Measurements from ENCODE around the gene KCNF1.

KCNF1 gene

DNA sequence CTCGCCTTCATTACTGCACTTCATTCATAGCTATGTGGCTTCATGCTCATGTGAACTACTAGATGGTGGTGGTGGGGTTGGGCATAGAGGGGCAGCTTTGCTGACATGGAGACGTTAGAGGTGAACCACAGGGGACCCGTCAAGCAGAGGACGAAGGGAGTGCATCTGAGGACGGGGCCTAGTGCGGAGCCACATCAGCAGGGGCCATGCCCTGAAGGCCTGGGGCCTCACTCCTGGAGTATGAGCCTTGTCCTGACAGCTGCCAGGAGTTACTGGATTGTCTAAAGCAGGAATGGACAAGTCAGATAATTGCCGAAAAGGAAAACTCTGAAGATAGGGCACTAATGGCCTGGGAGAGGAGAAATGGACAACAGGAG, 36.4 kb downstream of the KCNF1 start (continued):
- TF ChIP-seq, protein P1, sequence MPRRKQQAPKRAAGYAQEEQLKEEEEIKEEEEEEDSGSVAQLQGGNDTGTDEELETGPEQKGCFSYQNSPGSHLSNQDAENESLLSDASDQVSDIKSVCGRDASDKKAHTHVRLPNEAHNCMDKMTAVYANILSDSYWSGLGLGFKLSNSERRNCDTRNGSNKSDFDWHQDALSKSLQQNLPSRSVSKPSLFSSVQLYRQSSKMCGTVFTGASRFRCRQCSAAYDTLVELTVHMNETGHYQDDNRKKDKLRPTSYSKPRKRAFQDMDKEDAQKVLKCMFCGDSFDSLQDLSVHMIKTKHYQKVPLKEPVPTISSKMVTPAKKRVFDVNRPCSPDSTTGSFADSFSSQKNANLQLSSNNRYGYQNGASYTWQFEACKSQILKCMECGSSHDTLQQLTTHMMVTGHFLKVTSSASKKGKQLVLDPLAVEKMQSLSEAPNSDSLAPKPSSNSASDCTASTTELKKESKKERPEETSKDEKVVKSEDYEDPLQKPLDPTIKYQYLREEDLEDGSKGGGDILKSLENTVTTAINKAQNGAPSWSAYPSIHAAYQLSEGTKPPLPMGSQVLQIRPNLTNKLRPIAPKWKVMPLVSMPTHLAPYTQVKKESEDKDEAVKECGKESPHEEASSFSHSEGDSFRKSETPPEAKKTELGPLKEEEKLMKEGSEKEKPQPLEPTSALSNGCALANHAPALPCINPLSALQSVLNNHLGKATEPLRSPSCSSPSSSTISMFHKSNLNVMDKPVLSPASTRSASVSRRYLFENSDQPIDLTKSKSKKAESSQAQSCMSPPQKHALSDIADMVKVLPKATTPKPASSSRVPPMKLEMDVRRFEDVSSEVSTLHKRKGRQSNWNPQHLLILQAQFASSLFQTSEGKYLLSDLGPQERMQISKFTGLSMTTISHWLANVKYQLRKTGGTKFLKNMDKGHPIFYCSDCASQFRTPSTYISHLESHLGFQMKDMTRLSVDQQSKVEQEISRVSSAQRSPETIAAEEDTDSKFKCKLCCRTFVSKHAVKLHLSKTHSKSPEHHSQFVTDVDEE (CRISPR knock-in tag; IDR thresholded peaks at IDR 0.05) = no peak

DNA sequence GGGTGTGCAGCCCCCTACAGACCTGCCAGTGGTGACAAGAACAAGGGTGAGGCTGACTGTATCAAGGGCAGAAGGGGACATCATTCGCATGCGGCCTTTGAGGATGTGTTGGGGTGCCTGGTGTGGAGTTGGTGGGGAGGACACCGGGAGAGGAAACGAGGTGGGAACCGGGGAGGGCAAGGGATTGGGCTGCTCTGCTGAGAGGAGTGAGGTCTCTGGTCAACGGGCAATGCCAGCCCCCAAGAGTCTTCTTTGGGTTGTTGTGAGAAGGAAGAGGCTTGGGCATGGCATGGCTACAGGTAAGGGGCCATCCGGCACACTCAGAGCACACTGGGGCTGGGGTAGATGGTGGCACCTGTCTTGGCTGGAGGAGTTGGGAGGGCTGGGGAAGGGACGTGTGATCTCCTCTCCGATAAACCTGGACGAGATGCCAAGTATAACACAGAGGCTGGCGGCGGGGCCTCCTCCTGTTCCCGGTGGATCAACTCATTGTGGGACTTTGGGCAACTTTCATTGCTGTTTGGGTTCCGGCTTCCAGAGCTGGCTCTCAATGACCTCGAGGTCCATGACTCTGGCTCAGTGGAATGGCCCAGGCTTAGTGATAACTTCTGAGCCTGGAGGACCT, 37.0 kb downstream of the KCNF1 start:
- ATAC-seq = no peak
- no peak for TF ChIP-seq TCF4 (CRISPR knock-in tag; IDR thresholded peaks at IDR 0.05; ENCODE audit: borderline replicate concordance)
- TF ChIP-seq TOX (CRISPR knock-in tag; IDR thresholded peaks at IDR 0.05; ENCODE audit: borderline replicate concordance) = no peak
- TF ChIP-seq, protein P2, sequence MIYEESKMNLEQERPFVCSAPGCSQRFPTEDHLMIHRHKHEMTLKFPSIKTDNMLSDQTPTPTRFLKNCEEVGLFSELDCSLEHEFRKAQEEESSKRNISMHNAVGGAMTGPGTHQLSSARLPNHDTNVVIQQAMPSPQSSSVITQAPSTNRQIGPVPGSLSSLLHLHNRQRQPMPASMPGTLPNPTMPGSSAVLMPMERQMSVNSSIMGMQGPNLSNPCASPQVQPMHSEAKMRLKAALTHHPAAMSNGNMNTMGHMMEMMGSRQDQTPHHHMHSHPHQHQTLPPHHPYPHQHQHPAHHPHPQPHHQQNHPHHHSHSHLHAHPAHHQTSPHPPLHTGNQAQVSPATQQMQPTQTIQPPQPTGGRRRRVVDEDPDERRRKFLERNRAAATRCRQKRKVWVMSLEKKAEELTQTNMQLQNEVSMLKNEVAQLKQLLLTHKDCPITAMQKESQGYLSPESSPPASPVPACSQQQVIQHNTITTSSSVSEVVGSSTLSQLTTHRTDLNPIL (CRISPR knock-in tag; IDR thresholded peaks at IDR 0.05; ENCODE audit: low read depth) = no peak
- TF ChIP-seq ZNF70 (CRISPR knock-in tag; IDR thresholded peaks at IDR 0.05) = no peak
- no peak for TF ChIP-seq ISL1 (CRISPR knock-in tag; IDR thresholded peaks at IDR 0.05)
- no peak for TF ChIP-seq OSR1 (CRISPR knock-in tag; IDR thresholded peaks at IDR 0.05)
- no peak for TF ChIP-seq ZFP30 (CRISPR knock-in tag; IDR thresholded peaks at IDR 0.05)
- TF ChIP-seq SNAI2 (CRISPR knock-in tag; IDR thresholded peaks at IDR 0.05) = no peak

DNA sequence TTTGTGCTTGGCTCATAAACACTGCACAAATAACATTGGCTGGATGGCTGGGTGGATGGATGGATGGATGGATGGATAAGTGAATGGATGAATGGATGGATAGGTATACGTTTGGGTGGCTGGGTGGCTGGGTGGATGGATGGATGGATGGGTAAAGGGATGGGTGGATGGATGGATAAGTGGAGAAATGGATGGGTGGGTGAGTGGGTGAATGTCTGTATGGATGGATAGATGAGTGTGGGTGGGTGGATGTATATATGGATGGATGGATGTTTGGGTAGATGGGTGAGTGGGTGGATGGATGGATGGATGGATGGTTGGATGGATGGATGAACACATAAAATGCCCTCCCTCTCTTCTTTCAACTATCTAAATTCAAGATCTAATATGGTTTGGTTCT, 38.1 kb downstream of the KCNF1 start:
- no peak for ATAC-seq
- TF ChIP-seq, protein P3, sequence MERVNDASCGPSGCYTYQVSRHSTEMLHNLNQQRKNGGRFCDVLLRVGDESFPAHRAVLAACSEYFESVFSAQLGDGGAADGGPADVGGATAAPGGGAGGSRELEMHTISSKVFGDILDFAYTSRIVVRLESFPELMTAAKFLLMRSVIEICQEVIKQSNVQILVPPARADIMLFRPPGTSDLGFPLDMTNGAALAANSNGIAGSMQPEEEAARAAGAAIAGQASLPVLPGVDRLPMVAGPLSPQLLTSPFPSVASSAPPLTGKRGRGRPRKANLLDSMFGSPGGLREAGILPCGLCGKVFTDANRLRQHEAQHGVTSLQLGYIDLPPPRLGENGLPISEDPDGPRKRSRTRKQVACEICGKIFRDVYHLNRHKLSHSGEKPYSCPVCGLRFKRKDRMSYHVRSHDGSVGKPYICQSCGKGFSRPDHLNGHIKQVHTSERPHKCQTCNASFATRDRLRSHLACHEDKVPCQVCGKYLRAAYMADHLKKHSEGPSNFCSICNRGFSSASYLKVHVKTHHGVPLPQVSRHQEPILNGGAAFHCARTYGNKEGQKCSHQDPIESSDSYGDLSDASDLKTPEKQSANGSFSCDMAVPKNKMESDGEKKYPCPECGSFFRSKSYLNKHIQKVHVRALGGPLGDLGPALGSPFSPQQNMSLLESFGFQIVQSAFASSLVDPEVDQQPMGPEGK (CRISPR knock-in tag; IDR thresholded peaks at IDR 0.05; ENCODE audit: borderline replicate concordance) = no peak
- TF ChIP-seq OSR1 (CRISPR knock-in tag; IDR thresholded peaks at IDR 0.05) = no peak
- TF ChIP-seq ZNF565 (CRISPR knock-in tag; conservative IDR thresholded peaks at IDR 0.05; ENCODE audit: low read depth) = no peak
- TF ChIP-seq TOX (CRISPR knock-in tag; IDR thresholded peaks at IDR 0.05; ENCODE audit: borderline replicate concordance) = no peak
- TF ChIP-seq BACH2 (CRISPR knock-in tag; IDR thresholded peaks at IDR 0.05; ENCODE audit: borderline replicate concordance) = no peak
- TF ChIP-seq, protein P2 (CRISPR knock-in tag; IDR thresholded peaks at IDR 0.05; ENCODE audit: low read depth) = no peak
- TF ChIP-seq, protein P1 (CRISPR knock-in tag; IDR thresholded peaks at IDR 0.05) = no peak
- TF ChIP-seq GLIS3 (CRISPR knock-in tag; IDR thresholded peaks at IDR 0.05) = no peak
- TF ChIP-seq RARB (CRISPR knock-in tag; IDR thresholded peaks at IDR 0.05) = no peak
- TF ChIP-seq, protein P4, sequence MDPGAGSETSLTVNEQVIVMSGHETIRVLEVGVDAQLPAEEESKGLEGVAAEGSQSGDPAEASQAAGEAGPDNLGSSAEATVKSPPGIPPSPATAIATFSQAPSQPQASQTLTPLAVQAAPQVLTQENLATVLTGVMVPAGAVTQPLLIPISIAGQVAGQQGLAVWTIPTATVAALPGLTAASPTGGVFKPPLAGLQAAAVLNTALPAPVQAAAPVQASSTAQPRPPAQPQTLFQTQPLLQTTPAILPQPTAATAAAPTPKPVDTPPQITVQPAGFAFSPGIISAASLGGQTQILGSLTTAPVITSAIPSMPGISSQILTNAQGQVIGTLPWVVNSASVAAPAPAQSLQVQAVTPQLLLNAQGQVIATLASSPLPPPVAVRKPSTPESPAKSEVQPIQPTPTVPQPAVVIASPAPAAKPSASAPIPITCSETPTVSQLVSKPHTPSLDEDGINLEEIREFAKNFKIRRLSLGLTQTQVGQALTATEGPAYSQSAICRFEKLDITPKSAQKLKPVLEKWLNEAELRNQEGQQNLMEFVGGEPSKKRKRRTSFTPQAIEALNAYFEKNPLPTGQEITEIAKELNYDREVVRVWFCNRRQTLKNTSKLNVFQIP (CRISPR knock-in tag; IDR thresholded peaks at IDR 0.05; ENCODE audit: borderline replicate concordance, low read depth) = no peak
- no peak for TF ChIP-seq ARNTL (CRISPR knock-in tag; IDR thresholded peaks at IDR 0.05; ENCODE audit: borderline replicate concordance, low read depth)
- no peak for TF ChIP-seq ESRRG (CRISPR knock-in tag; IDR thresholded peaks at IDR 0.05)
- no peak for TF ChIP-seq ZC3H10 (CRISPR knock-in tag; IDR thresholded peaks at IDR 0.05)
- TF ChIP-seq CSDC2 (CRISPR knock-in tag; IDR thresholded peaks at IDR 0.05) = no peak
- TF ChIP-seq, protein P5, sequence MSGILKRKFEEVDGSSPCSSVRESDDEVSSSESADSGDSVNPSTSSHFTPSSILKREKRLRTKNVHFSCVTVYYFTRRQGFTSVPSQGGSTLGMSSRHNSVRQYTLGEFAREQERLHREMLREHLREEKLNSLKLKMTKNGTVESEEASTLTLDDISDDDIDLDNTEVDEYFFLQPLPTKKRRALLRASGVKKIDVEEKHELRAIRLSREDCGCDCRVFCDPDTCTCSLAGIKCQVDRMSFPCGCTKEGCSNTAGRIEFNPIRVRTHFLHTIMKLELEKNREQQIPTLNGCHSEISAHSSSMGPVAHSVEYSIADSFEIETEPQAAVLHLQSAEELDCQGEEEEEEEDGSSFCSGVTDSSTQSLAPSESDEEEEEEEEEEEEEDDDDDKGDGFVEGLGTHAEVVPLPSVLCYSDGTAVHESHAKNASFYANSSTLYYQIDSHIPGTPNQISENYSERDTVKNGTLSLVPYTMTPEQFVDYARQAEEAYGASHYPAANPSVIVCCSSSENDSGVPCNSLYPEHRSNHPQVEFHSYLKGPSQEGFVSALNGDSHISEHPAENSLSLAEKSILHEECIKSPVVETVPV (CRISPR knock-in tag; IDR thresholded peaks at IDR 0.05) = no peak
- TF ChIP-seq ZFP30 (CRISPR knock-in tag; IDR thresholded peaks at IDR 0.05) = no peak

All from SK-N-SH treated with all-trans-retinoic acid at 6 μM for 48 hours (cell line).